ENCODE data around the gene SNX10.

The SNX10 gene

DNA sequence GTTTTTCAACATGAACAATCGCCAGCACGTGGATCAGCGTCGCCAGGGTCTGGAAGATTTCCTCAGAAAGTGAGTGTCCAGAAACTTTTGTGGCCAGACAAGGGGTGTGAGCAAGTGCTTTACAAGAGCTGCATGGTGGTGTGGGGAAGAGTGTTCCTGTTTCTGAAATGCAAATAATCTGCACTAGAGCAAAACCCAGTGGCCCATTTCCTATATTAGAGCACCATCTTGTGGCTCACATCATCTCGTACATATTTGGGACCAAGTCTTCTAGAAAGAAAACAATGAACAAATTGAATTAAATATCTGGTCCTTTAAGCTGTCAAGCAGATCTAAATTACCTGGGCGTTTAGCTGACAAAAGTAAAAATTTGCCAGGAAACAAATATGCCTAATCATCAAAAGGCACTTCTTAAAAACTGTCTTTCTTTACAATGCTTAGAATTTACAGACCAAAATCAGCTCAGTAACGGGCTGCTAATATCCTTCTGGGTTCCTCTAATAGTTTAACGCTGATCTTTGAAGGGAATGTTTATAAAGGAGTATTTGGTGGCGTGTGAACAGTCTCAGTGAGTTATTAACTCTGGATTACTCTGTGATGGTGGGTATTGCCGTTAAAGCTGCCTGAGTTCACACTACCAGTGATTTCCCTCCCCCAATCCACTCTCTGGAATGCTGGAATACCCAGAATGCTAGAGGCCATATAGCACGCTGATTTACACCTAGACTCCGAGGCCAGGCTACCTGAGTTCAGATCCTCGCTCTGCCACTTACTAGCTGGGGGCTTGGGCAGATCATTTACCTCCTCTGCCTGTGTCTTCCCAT lies 73.6 kb downstream of the SNX10 start:
- FAIRE-seq (peak; percentile 97), DNase-seq (ENCODE audit: extremely low spot score, insufficient read length, low read depth) (no peak)

DNA sequence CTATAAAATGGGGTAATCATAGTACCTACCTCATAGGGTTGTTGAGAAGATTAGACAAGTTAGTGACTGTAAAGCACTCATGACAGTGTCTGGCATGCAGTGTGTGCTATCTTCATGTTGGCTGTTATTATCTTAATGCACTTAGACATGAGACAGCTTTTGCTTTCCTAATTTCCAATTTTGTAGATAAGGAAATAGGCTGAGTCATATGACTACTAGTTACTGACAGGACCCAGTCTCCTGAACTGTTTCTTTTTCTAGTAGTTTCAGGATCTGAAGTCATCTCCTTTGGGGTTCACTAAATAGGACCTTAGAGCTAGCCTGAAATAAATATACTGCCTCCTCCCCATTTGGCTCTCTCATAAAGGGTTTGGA lies 74.2 kb downstream of the SNX10 start:
- DNase-seq (ENCODE audit: extremely low spot score, insufficient read length, low read depth) (no peak), FAIRE-seq (no peak)

- no peak for DNase-seq (ENCODE audit: extremely low spot score, insufficient read length, low read depth)
- no peak for FAIRE-seq
Observed at GRCh38 chr7:26367219-26367711, 75.6 kb downstream of the SNX10 start.

- DNase-seq (ENCODE audit: extremely low spot score, insufficient read length, low read depth) (no peak), FAIRE-seq (no peak)
Observed at GRCh38 chr7:26368542-26368941, 76.9 kb downstream of the SNX10 start.

DNA sequence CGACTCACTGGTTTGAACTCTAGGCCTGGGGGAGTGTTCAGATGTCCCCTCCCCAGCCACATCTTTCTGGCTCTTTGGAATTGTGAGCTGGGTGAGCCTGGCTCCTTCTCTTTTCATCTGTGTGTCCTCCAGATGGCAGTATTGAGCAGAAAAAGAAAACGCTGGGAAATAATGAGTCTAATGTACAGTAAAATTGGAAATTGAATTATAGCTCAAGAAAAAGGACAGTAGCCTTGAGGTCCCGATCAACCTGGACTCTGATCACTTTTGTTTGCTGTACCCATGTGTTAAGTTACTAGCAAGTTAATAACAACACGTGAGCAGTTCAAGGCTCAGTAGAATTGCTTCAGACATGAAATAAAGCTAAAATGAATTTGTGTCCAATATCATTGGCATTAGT lies 77.9 kb downstream of the SNX10 start:
- DNase-seq (ENCODE audit: extremely low spot score, insufficient read length, low read depth): no peak
- peak; percentile 85 for FAIRE-seq

GRCh38 chr7:26370011-26370410 lies 78.3 kb downstream of the SNX10 start:
- no peak for DNase-seq (ENCODE audit: extremely low spot score, insufficient read length, low read depth)
- FAIRE-seq: no peak

GRCh38 chr7:26372249-26372648 lies 80.6 kb downstream of the SNX10 start:
- FAIRE-seq (no peak), DNase-seq (ENCODE audit: extremely low spot score, insufficient read length, low read depth) (no peak)

- DNase-seq (ENCODE audit: extremely low spot score, insufficient read length, low read depth) (no peak), FAIRE-seq (no peak)
Observed at GRCh38 chr7:26372704-26373103, 81.0 kb downstream of the SNX10 start.

DNA sequence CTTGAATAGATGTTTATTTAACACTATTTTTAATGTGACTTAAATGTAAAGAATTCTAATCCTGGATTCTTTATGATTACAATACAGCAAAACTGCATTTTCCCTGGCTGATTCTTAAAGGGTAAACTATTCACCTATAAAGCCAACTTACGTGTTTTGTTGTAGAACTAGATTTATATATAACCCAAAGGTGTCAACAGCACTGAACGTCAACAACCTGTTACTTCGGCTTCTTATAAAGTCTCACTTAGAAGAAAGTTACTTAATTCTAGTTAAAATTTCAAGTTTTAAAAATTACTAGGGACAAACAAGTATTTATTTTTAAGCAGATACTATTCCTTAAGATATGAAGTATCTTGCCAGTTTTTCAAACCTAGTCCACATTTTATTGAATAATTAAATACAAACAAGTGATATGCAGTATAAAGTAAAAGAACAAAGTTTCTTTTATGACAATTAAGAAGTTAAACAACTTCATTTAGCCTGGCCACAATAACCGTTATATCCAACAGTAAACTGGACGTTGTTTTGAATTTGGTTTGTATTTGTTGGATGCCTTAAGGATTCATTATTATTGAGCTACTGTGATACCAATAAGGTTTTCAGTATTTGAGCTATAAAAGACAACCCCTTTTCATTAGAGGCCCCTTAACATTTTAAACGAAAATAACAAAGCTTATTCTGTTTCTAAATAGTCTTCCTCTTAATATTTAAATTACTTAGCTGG lies 83.1 kb downstream of the SNX10 start:
- no peak for DNase-seq (ENCODE audit: extremely low spot score, insufficient read length, low read depth)
- no peak for FAIRE-seq

DNA sequence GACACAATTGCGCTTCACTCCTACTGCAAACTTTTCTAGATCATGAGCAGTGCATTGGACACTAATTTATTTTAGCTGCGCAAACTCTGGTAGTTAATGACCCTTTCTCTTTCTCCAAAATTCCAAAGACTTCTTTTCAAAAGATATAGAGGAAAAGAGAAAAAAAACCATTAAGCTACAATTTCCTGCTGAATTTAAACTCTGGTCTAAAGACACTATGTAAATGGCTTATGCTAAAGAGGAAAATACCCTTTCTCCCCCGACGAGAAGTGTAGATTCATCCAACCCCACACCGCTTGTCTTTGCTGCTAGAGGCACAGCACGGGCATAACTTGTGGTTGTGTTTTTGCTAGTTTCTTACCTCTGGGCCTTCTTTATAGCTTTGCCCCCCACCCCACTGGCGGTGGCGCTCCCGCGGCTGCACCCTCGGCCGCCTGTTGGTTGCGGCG lies 84.1 kb downstream of the SNX10 start:
- FAIRE-seq (peak; percentile 49), DNase-seq (ENCODE audit: extremely low spot score, insufficient read length, low read depth) (no peak)

DNA sequence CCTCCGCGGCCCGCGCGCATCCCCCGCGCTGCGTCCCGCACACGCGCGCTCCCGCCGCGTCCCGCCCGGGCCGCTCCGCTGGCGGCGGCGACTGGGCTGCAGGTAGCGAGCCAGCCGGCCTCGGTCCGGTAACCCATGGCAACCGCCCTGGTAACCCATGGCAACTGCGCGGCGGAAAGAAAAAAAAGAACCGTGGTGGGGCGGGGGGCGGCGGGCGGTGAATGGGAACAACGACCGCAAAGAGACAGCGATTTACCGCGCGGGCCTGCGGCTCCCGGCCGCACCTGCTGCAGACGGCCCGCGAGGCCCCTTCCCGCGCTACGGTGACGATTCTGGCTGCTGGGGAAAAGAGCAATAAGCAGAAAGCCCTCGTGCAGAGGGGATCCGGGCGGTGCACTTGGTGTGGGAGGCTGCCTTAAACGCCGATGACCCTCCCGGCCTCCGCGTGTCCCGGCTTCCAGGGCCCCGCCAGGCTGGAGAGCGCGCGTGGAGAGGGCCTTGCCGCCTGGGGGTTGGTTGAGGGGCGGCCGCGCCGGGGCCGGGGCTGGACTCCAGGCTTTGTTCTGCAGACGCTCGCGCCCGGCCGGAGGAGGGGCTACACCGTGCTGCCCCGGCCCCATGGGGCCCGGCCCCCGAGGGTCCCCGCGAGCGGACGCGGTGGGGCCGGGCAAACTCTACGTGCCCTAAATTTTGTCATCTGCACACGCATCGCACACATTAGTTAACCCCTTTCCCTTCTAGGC lies 84.7 kb downstream of the SNX10 start:
- FAIRE-seq: no peak

GRCh38 chr7:26378016-26378415 lies 86.4 kb downstream of the SNX10 start:
- FAIRE-seq (no peak), DNase-seq (ENCODE audit: extremely low spot score, insufficient read length, low read depth) (no peak)

More for the DNA sequence above, 84.7 kb downstream of the SNX10 start:
- DNase-seq (ENCODE audit: extremely low spot score, insufficient read length, low read depth): no peak

DNA sequence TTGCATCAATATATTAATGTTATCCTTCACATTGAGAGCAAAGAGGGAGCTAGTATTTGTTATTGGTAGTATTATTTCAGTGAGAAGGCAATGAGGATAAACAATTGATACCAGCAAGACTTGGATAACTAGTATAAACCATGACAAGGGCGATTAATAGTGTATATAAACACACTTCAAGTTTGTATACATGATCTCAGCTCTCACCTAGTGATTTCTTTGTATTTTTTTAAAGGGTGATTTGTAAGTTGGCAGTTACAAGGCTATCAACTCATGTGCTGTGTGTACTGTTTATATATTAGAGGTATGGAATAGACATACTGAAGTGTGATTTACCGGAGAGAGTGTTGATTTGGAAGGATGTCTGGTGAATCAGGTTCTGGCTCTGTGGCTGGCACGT lies 88.0 kb downstream of the SNX10 start:
- FAIRE-seq (no peak), DNase-seq (ENCODE audit: extremely low spot score, insufficient read length, low read depth) (no peak)

GRCh38 chr7:26381476-26382353 lies 90.1 kb downstream of the SNX10 start:
- FAIRE-seq: no peak

GRCh38 chr7:26385240-26385639 lies 93.6 kb downstream of the SNX10 start:
- no peak for FAIRE-seq
- no peak for DNase-seq (ENCODE audit: extremely low spot score, insufficient read length, low read depth)

More at GRCh38 chr7:26381476-26382353, 90.1 kb downstream of the SNX10 start:
- DNase-seq (ENCODE audit: extremely low spot score, insufficient read length, low read depth): no peak

DNA sequence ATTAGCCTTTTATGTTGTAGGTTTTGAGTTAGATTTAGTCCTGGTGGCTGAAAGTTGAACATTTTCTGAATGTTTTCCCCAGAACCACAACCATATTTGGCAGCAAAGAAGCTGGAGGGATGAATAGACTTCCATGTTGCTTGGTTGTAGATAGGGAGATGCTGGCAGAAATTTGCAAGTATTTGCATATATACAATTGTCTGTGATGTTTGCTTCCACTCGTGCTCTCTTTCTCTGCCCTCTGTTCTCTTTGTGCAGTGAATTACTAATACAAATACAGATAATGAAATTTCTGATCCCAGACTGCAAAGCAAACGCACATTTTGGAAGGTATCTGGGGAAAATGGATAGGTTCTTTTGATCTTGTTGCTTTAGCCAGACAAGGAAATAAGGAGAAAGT lies 96.1 kb downstream of the SNX10 start:
- no peak for FAIRE-seq
- DNase-seq (ENCODE audit: extremely low spot score, insufficient read length, low read depth): no peak

GRCh38 chr7:26388256-26388655 lies 96.6 kb downstream of the SNX10 start:
- DNase-seq (ENCODE audit: extremely low spot score, insufficient read length, low read depth): no peak
- FAIRE-seq: peak; percentile 86

GRCh38 chr7:26390016-26390415 lies 98.4 kb downstream of the SNX10 start:
- DNase-seq (ENCODE audit: extremely low spot score, insufficient read length, low read depth): no peak
- no peak for FAIRE-seq

GRCh38 chr7:26393818-26394217 lies 102.2 kb downstream of the SNX10 start:
- FAIRE-seq: no peak

GRCh38 chr7:26397332-26397731 lies 105.7 kb downstream of the SNX10 start:
- no peak for DNase-seq (ENCODE audit: extremely low spot score, insufficient read length, low read depth)
- FAIRE-seq: no peak

More at GRCh38 chr7:26393818-26394217, 102.2 kb downstream of the SNX10 start:
- DNase-seq (ENCODE audit: extremely low spot score, insufficient read length, low read depth): no peak
